Smooth muscle cell of the brain vasculature (primary cell): ENCODE data around the gene IFT74.

Experiments
- DNase-seq: peaks from one replicate; pipeline ENCODE4 v3.0.0-alpha.2; 2012; ENCODE audit warnings: low read depth, low spot score

IFT74 gene

GRCh38 chr9:26955921-26956859 is at the start of gene IFT74:
TSS of gene IFT74 (plus strand) at chr9:26956412. CDS start at chr9:26961968, 5,556 bp downstream.
- peak; percentile 94 for DNase-seq

GRCh38 chr9:26913138-26913668 is 43.0 kb upstream of the IFT74 start:
- DNase-seq, result no peak

DNA sequence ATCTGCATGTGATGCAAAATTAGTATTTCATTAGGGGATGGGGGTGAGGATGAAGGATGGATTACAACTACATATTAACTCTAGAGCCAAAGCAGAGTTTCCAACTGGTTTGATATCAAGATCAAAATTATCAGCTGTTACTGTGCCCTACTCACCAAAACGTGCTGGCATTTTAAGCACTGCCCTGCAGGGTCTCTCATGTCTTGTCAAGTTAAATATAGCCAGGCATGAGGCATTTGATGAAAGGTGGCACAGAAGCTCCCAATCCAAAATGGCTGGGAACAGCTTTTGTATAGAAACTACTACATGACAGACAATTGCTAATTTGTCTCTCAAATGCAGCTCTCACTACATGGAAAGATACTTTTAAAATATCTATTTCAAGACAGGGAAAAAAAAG is 36.5 kb upstream of the IFT74 start:
- no peak for DNase-seq

DNA sequence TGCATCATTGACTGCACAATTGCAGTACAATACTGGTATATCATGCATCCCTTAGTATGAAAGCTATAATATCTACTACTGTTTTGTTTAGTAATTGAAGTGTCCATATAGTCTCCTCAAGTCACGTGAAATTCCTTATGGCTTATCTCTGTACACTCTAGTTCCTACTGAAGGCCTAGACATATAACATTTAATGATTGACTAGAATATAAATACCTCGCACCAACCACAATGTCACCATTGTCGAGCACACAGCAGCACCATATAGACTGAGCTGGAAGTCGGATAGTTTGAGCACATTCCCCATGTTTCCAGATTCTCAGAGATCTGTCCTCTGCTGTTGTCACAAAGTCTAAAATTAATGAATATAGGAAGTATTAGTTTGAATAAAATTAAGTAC is 30.6 kb upstream of the IFT74 start:
- no peak for DNase-seq

DNA sequence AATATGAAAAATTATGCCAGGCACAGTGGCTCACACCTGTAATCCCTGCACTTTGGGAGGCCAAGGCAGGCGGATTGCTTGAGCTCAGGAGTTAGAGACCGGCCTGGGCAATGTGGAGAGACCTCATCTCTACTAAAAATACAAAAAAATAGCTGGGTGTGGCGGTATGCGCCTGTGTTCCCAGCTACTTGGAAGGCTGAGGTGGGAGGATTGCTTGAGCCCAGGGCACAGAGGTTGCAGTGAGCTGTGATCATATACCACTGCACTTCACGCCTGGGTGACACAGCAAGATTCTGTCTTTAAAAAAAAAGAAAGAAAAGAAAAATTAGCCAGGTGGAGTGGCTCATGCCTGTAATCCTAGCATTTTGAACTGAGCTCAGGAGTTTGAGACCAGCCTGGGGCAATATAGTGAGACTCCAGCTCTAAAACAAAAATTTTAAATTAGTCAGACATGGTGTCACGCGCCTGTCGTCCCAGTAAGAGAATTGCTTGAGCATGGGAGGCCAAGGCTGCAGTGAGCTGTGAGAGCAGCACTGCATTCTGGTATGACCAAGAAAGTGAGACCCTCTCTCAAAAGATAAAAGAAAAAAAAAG is 27.2 kb upstream of the IFT74 start:
- DNase-seq, result no peak

GRCh38 chr9:26935847-26936246 is 20.4 kb upstream of the IFT74 start:
- no peak for DNase-seq

DNA sequence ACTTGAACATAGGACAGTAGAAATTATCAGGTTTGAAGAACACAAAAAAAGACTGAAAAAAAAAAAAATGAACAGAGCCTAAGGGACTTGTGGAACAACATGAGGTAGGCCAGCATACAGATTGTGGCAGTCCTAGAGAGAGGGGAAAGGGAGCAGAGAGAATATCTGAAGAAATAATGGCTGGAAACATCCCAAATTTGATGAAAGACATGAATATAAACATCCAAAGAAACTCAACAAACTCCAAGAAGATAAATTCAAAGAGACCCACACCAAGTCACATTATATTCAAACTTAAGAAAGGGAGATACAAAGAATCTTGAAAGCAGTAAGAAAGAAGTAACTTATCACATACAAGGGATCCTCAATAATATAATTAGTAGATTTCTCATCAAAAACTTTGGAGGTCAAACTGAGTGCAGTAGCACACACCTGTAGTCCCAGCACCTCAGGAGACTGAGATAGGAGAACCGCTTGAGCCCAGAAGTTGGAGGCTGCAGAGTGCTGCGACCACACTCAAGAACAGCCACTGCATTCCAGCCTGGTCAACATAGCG is 18.3 kb upstream of the IFT74 start:
- DNase-seq, result no peak

- no peak for DNase-seq
These were observed 16.1 kb upstream of the IFT74 start for GRCh38 chr9:26939955-26940711.

DNA sequence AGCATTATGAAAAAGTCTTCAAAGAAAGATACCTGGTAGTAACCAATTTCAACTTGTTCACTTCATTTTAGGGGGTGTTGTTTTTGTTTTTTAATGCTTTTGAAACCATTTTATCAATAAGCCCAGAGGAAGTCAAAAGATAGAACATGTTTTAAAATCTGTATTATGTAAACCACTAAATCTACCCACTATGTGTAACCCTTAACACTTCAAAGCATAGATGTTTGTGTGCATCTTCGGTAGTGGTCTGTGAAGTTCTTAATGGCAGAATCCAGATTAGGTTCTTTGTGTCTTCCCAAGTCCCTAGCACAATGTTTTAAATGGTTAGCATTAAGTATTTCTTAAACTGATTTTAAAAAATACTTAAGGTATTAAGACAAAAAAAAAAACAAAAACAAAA is 15.4 kb upstream of the IFT74 start:
- DNase-seq, result no peak

- DNase-seq, result no peak
These were observed 10.6 kb upstream of the IFT74 start for GRCh38 chr9:26945591-26945990.

DNA sequence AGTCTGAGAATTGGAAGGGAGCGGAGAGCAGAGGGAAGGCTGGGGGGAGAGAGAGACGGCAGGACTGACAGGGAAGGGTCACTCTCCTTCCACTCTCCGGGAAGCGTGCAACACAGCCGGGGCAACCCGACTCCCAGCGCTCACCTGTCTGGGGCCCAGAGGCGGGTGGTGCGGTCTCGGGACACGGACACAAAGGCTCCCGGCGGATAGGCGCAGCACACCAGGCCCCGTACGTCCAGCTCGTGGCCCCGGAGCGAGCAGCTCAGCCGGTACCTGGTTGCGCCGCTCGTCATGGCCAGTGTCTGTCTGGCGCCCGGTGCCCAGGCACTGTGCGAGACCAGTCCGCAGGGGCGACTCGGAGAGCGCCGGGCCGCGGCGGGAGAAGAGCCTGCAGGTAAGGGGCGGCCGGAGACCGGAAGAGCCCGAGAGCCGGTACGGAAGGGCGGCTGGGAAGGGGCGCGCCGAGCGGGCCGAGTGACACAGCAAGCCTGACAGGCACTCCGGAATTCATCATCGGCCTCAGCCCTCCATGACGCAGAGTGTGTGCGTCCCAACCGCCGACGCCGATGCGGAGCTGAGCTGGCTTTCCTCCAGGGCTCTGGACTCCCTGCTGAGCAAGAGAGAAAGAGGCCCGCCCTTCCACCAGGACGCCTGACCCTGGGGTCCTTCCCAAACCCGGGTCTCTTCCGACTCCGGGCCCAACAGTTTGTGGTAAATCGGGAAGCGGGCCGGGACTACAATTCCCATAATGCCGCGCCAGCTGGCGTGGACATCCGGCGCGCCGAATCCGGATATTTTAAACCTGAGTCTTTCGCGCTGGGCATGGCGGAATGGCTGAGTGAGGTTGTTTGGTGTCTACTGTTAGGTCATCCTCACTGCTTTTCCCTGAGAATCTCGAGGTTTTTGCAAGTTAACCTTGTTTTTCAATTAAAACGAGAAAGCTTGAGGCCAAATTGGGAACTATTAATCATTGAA is 9.2 kb upstream of the IFT74 start, which contains the start of gene PLAA:
Gene PLAA, minus strand, starts transcription at position 490 of the 975 bp plus-strand sequence. Its CDS starts 197 bp downstream, at position 293.
- DNase-seq, result peak; percentile 70

DNA sequence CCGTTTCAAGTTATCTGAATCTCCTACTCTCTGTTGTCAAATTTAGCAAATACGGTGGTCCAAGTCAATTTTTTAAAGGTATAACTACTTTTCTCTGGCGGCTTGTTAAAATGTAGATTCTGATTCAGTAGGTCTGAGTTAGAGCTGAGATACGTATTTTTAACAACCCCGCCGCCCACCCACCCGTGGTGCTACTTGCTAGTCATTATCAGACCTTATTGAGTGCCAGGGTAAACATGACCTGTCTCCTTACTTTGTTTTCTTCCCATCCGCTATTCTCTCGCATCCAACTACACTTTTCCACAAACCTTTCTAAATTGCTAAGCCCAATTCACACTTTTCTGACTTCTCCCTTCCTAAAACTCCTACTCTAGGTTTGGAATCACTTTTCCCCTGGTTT is 8.5 kb upstream of the IFT74 start:
- DNase-seq, result no peak

GRCh38 chr9:26949637-26950069 is 6.6 kb upstream of the IFT74 start:
- DNase-seq, result no peak

DNA sequence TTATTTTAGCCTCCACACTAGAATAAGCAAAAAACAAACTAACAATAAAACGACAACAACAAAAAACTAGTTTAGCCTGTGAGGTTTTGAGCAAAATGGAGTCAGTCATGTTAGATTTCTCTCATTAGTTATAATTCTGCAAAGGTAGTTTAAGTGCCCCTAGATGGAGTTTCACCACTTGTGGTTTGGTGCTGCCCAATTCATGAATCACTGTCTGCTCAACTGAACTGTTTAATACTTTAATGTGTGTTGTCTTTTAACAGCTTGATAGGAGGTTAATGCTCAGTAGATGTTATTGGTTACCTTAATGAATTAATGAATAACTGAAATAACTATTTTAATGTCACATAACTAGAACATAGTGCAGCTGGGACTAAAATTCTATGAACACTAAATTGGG is 5.7 kb upstream of the IFT74 start:
- DNase-seq, result no peak

- no peak for DNase-seq
These were observed 4.4 kb upstream of the IFT74 start for GRCh38 chr9:26951794-26952193.

- DNase-seq, result no peak
These were observed 2.1 kb upstream of the IFT74 start for GRCh38 chr9:26954050-26954508.

GRCh38 chr9:26955222-26955903 is 849 bp upstream of the IFT74 start:
- DNase-seq, result no peak

DNA sequence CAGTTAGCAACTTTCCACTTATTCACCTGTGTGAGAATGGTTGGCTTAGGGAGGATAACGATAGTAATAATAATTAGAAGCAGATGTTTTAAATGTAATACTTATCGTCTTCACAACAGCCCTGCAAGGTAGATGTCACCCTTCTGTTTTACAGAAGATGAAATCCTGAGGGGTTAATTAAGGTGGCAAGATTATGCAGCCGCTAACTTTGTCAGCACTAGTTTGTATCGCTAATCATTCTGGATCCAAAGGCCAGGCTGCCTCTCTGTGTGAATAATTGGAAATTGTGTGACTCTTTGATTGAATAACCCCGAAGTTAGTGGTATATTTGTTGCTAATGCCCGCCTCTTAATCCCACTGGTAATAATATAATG is 635 bp downstream of the IFT74 start:
- DNase-seq, result no peak

- no peak for DNase-seq
These were observed 15.5 kb downstream of the IFT74 start for GRCh38 chr9:26971721-26972120.

DNA sequence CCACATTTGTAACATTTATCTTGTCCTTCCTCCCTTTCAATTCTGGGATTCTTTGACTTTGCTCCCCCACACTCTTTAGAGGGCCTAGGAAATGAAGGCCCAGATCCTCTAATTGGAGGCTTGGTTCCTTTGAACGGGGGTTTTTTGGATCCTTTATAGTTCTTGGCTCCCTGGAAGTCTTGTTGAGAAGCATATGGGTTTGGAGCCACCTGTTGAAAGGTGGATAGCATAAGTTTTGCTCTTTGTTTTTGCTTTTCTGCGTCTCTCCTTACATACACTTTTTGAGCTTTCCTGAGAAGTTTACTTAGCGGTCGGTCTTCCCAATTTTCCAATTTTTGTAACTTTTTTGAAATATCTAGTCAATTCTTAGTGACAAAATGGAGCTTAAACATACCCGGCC is 17.8 kb downstream of the IFT74 start:
- no peak for DNase-seq
